Measurements from ENCODE around the gene MXI1.

DNA sequence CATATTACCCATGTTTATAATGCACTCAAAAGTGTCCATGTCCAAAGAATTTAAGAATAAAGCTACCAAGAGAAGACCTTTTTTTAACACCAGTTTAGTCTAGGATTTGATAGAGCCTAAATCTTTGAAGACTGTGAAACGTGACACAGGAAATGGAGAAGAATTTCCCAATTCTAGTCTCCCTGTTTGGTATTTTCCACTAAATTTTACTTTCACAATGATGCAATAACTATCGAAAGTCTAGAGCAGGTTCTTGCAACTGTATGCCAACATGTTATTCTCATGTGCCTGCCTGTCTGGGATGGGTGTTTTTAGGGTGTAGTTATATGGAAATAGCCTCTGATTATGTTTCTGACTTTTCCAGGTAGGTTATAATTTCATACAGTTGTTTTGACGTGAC lies 6.9 kb upstream of the MXI1 start:
- TF ChIP-seq EZH2 (IDR thresholded peaks at IDR 0.05) (no peak), POLR2AphosphoS5 (IDR thresholded peaks at IDR 0.05; ENCODE audit: borderline replicate concordance, low read depth, low read length) (no peak), FOXP2 (optimal IDR thresholded peaks at IDR 0.05; ENCODE audit: control extremely low read depth, extremely low read length, insufficient read depth) (no peak)

Measured in SK-N-MC (cell line).